Right atrium auricular region (tissue), 2 donors: ENCODE data around the gene SLC1A3. TPM values are rescaled to one million over a fixed set of nuclear protein-coding genes. Genes with fewer than 3 reads are reported as not detected.

Experiments
- DNase-seq: peaks from one replicate; pipeline ENCODE4 v3.0.0-alpha.2; 2019; ENCODE audit warnings: low spot score
- H3K27ac ChIP-seq, 2 donors: fragments of 200-600 bp; sonication (generic); 1 replicate in 1 of 2; 2 replicates in 1 of 2; pipeline ENCODE4 v1.5.1; 2016 to 2019
- H3K27me3 ChIP-seq, 2 donors: fragments of 200-600 bp; sonication (generic); one replicate each; pipeline versions ENCODE4 v1.5.1 to v1.6.0; 2017 to 2019
- H3K36me3 ChIP-seq: fragments of 200-600 bp; sonication (generic); one replicate; pipeline ENCODE4 v1.5.1; 2016
- H3K4me1 ChIP-seq, 2 donors: fragments of 200-600 bp; sonication (generic); one replicate each; pipeline versions ENCODE4 v1.5.1 to v1.6.0; 2017 to 2019
- H3K4me3 ChIP-seq, 2 donors: fragments of 200-600 bp; sonication (generic); 1 replicate in 1 of 2; 2 replicates in 1 of 2; pipeline ENCODE4 v1.5.1; 2017 to 2019; ENCODE audit warnings: mild to moderate bottlenecking in 1 of 2, moderate library complexity in 1 of 2
- H3K9me3 ChIP-seq, 2 donors: fragments of 200-600 bp; sonication (generic); one replicate each; pipeline ENCODE4 v1.5.1; 2019
- total RNA-seq, 2 donors: library from RNA; depleted of rRNA; stranded (reverse); fragments of >200 nt; gene quantifications; one replicate each; pipeline ENCODE4 v1.1.0, GENCODE V29; 2016
- TF ChIP-seq, protein P1 (sequence below), 2 donors: fragments of 200-600 bp; sonication (generic); IDR thresholded peaks; one replicate each; pipeline ENCODE4 v1.5.1; 2019; ENCODE audit warnings: antibody characterized with exemption in 2 of 2

The SLC1A3 gene
- total RNA-seq, 2 donors from 2014 or later: 31.8 to 50.9 TPM

- H3K36me3 ChIP-seq: no peaks in the 10 kb centered on the region
- no peaks in the 10 kb centered on the region for H3K9me3 ChIP-seq
- no peak for DNase-seq
- no peaks in the 10 kb centered on the region for H3K4me1 ChIP-seq
- TF ChIP-seq, protein P1, sequence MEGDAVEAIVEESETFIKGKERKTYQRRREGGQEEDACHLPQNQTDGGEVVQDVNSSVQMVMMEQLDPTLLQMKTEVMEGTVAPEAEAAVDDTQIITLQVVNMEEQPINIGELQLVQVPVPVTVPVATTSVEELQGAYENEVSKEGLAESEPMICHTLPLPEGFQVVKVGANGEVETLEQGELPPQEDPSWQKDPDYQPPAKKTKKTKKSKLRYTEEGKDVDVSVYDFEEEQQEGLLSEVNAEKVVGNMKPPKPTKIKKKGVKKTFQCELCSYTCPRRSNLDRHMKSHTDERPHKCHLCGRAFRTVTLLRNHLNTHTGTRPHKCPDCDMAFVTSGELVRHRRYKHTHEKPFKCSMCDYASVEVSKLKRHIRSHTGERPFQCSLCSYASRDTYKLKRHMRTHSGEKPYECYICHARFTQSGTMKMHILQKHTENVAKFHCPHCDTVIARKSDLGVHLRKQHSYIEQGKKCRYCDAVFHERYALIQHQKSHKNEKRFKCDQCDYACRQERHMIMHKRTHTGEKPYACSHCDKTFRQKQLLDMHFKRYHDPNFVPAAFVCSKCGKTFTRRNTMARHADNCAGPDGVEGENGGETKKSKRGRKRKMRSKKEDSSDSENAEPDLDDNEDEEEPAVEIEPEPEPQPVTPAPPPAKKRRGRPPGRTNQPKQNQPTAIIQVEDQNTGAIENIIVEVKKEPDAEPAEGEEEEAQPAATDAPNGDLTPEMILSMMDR (IDR thresholded peaks at IDR 0.05): no peak
- no peak overlapping the region for H3K27ac ChIP-seq
- no peaks in the 10 kb centered on the region for H3K27me3 ChIP-seq
- no peak overlapping the region for H3K4me3 ChIP-seq
Measured at GRCh38 chr5:36724467-36725332, 118.3 kb downstream of the SLC1A3 start.

DNA sequence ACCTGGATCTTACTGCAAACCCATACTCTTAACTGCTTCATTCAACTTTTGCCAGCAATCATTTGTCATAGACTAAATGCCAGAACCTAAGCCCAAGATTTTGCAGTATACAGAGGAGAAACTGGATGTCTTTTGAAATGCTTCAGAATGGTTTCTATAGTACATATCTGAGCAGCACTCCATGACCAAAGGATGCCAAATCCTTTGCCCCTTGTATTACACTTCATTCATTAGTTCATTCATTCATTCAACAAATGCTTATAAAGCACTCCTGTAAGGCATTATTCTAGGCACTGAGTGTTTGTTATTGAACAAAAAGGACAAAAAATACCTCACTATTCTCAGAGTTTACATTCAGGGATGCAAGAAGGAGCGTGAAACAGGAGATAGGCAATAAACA is 119.9 kb downstream of the SLC1A3 start:
- no peak for DNase-seq
- no peak overlapping the region for H3K27ac ChIP-seq
- no peak overlapping the region for H3K4me3 ChIP-seq
- H3K36me3 ChIP-seq: no peaks in the 10 kb centered on the region
- no peaks in the 10 kb centered on the region for H3K9me3 ChIP-seq
- TF ChIP-seq, protein P1 (IDR thresholded peaks at IDR 0.05): no peak
- no peaks in the 10 kb centered on the region for H3K27me3 ChIP-seq
- no peaks in the 10 kb centered on the region for H3K4me1 ChIP-seq

DNA sequence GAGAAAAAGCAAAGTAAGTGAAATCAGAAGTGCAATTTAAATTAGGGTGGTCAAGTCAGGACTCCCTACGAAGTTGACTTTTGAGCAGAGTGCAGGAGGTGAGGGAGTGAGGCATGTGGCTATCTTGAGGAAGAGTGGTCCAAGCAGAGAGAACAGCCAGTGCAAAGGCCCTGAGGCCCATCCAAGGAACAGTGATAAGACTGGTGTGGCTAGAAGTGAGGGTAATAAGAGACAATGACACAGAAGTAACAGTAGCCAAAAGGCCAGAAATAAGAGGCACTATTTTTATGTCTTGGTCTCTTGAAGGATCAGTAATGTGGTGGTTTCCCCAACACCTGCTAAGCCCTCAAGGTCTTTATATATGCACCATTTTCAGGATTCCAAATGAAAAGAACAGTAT is 120.4 kb downstream of the SLC1A3 start:
- no peaks in the 10 kb centered on the region for H3K4me1 ChIP-seq
- H3K27me3 ChIP-seq: no peaks in the 10 kb centered on the region
- H3K36me3 ChIP-seq: no peaks in the 10 kb centered on the region
- H3K27ac ChIP-seq: no peak overlapping the region
- H3K9me3 ChIP-seq: no peaks in the 10 kb centered on the region
- no peak for DNase-seq
- no peak overlapping the region for H3K4me3 ChIP-seq
- TF ChIP-seq, protein P1 (IDR thresholded peaks at IDR 0.05): no peak

- no peaks in the 10 kb centered on the region for H3K27me3 ChIP-seq
- no peaks in the 10 kb centered on the region for H3K9me3 ChIP-seq
- H3K36me3 ChIP-seq: no peaks in the 10 kb centered on the region
- no peak overlapping the region for H3K4me3 ChIP-seq
- TF ChIP-seq, protein P1 (IDR thresholded peaks at IDR 0.05): peak in 1 of 2 donors; percentile 73
- no peaks in the 10 kb centered on the region for H3K4me1 ChIP-seq
- no peak for DNase-seq
- no peak overlapping the region for H3K27ac ChIP-seq
Measured at GRCh38 chr5:36728697-36729543, 122.5 kb downstream of the SLC1A3 start.

DNA sequence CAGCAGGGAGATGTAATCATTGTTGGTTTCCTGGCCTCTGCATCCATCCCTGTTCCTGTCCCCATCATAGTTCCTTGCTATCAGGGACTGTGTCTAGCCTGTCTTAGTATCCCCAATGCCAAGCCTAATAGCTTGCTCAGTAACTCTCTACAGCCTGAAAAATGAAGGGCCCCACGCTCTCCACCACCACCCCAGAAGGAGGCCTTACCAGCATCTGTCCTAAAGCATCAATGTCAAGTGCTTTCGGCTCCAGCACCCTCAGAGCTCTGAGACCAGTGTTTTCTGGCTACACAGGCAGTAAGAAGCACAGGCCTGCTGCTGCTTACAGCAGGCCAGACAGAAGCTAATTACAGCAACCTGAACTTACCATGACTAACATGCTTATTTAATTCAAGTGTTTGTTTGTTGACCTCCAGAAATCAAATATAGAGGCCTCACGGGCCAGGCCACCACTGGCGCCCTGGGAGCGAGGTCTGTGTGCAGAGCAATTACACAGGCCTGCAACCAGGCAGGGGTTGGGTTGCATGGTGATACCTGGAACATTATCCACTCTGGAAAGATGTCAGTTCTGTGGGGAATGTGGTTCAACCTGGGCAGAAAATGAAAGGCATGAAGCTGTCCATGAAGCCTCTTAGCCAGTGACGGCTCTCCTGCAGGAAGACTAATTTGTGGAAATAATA is 124.3 kb downstream of the SLC1A3 start:
- Histone ChIP-seq H3K9me3 (no peaks in the 10 kb centered on the region), H3K4me3 (no peak overlapping the region), H3K36me3 (no peaks in the 10 kb centered on the region), H3K4me1 (no peaks in the 10 kb centered on the region), H3K27me3 (no peaks in the 10 kb centered on the region), H3K27ac (no peak overlapping the region)
- TF ChIP-seq, protein P1 (IDR thresholded peaks at IDR 0.05): no peak
- DNase-seq: no peak
